Activated CD4-positive, alpha-beta memory T cell treated with anti-CD3 and anti-CD28 coated beads, Interleukin-2, amount 10 ng/mL, durations not matched to agents 7 days and 5 days (primary cell): Measurements from ENCODE around the gene ARID2. TPM values are rescaled to one million over a fixed set of nuclear protein-coding genes. Genes with fewer than 3 reads are reported as not detected.

ENCODE experiments used
- CTCF ChIA-PET: fragments of 350-600 bp; sonication (Branson Sonifier 250); formaldehyde crosslinking; loops from one replicate; lab custom pipeline; 2021; ENCODE audit warnings: antibody characterized with exemption, inconsistent platforms; lab: Charles Lee
- POLR2A ChIA-PET: fragments of 350-600 bp; sonication (Branson Sonifier 250); formaldehyde crosslinking; loops from one replicate; lab custom pipeline; 2021; ENCODE audit warnings: antibody characterized with exemption; lab: Charles Lee
- DNase-seq: peaks from one replicate; pipeline ENCODE4 v3.0.0-alpha.2; 2020
- H3K27ac Mint-ChIP-seq: one replicate; pipeline ENCODE4 v1.8.0; 2021; ENCODE audit warnings: mild to moderate bottlenecking, mixed read lengths
- H3K27me3 Mint-ChIP-seq: one replicate; pipeline ENCODE4 v1.8.0; 2021; ENCODE audit warnings: mixed read lengths
- H3K36me3 Mint-ChIP-seq: one replicate; pipeline ENCODE4 v1.8.0; 2021; ENCODE audit warnings: low read depth, mixed read lengths
- H3K4me1 Mint-ChIP-seq: one replicate; pipeline ENCODE4 v1.8.0; 2021; ENCODE audit warnings: mixed read lengths
- H3K4me3 Mint-ChIP-seq: one replicate; pipeline ENCODE4 v1.8.0; 2021; ENCODE audit warnings: mild to moderate bottlenecking, mixed read lengths
- H3K9me3 Mint-ChIP-seq: one replicate; pipeline ENCODE4 v1.8.0; 2021; ENCODE audit warnings: mixed read lengths
- total RNA-seq, 2 experiments: library from RNA; stranded (reverse); gene quantifications; one replicate each; pipeline ENCODE4 v1.2.3, GENCODE V29; 2021

Gene ARID2
- total RNA-seq, 2 experiments from 2014 or later: 39.9 to 43.9 TPM

- Mint-ChIP-seq H3K4me1 (peaks cover 13% of the 10 kb centered on the region), H3K27ac (no peak overlapping the region), H3K9me3 (peaks cover 2% of the 10 kb centered on the region), H3K4me3 (no peak overlapping the region), H3K27me3 (no peaks in the 10 kb centered on the region), H3K36me3 (peaks cover 34% of the 10 kb centered on the region)
- POLR2A ChIA-PET: interaction anchor here (6.1 kb wide), 1 partner anchor 14 kb away, joined by 62 read pairs; the partner anchor contains the start of gene ARID2
- CTCF ChIA-PET: interaction anchor here (0.9 to 7.4 kb wide), 4 partner anchors 13 to 202 kb away, joined by 3 to 55 read pairs (median 10); partner anchors contain the start of gene ARID2
- no peak for DNase-seq
Measured at GRCh38 chr12:45742590-45742989, 13.1 kb downstream of the ARID2 start.

GRCh38 chr12:45743247-45743646, 13.7 kb downstream of the ARID2 start:
- H3K9me3 Mint-ChIP-seq: no peaks in the 10 kb centered on the region
- ChIA-PET CTCF (interaction anchor here (0.9 to 7.4 kb wide), 3 partner anchors 14 to 199 kb away, joined by 4 to 55 read pairs (median 16); partner anchors contain the start of gene ARID2), POLR2A (interaction anchor here (1.0 to 6.1 kb wide), 2 partner anchors 14 to 248 kb away, joined by 3 to 62 read pairs; partner anchors contain the start of gene ARID2)
- peaks cover 30% of the 10 kb centered on the region for H3K36me3 Mint-ChIP-seq
- no peaks in the 10 kb centered on the region for H3K27me3 Mint-ChIP-seq
- no peak overlapping the region for H3K4me3 Mint-ChIP-seq
- DNase-seq: no peak
- H3K4me1 Mint-ChIP-seq: peaks cover 17% of the 10 kb centered on the region
- no peak overlapping the region for H3K27ac Mint-ChIP-seq

- POLR2A ChIA-PET: interaction anchor here (6.1 kb wide), 1 partner anchor 17 kb away, joined by 62 read pairs; the partner anchor contains the start of gene ARID2
- Mint-ChIP-seq H3K27me3 (no peaks in the 10 kb centered on the region), H3K9me3 (no peaks in the 10 kb centered on the region), H3K36me3 (peaks cover 32% of the 10 kb centered on the region), H3K27ac (no peak overlapping the region), H3K4me1 (peaks cover 25% of the 10 kb centered on the region), H3K4me3 (no peak overlapping the region)
- no peak for DNase-seq
- CTCF ChIA-PET: interaction anchor here (0.7 to 7.4 kb wide), 7 partner anchors 11 to 575 kb away, joined by 3 to 55 read pairs (median 7); partner anchors contain the start of gene ARID2
Measured at GRCh38 chr12:45745861-45746277, 16.4 kb downstream of the ARID2 start.

GRCh38 chr12:45756666-45757065, 27.2 kb downstream of the ARID2 start:
- ChIA-PET CTCF (no interaction called here), POLR2A (interaction anchor here (1.3 kb wide), 1 partner anchor 27 kb away, joined by 3 read pairs; the partner anchor contains the start of gene ARID2)
- H3K4me1 Mint-ChIP-seq: peaks cover 5% of the 10 kb centered on the region
- H3K4me3 Mint-ChIP-seq: no peak overlapping the region
- no peak overlapping the region for H3K27ac Mint-ChIP-seq
- DNase-seq: no peak
- peaks cover 17% of the 10 kb centered on the region for H3K36me3 Mint-ChIP-seq
- H3K9me3 Mint-ChIP-seq: no peaks in the 10 kb centered on the region
- H3K27me3 Mint-ChIP-seq: no peaks in the 10 kb centered on the region

- Mint-ChIP-seq H3K36me3 (peaks cover 17% of the 10 kb centered on the region), H3K9me3 (no peaks in the 10 kb centered on the region)
- POLR2A ChIA-PET: interaction anchor here (1.3 kb wide), 1 partner anchor 28 kb away, joined by 3 read pairs; the partner anchor contains the start of gene ARID2
Measured at GRCh38 chr12:45757172-45757571, 27.7 kb downstream of the ARID2 start.

GRCh38 chr12:45760333-45760732, 30.8 kb downstream of the ARID2 start:
- no peak overlapping the region for H3K27ac Mint-ChIP-seq
- POLR2A ChIA-PET: interaction anchor here (0.9 kb wide), 1 partner anchor 30 kb away, joined by 5 read pairs; the partner anchor contains the start of gene ARID2
- CTCF ChIA-PET: interaction anchor here (1.3 kb wide), 1 partner anchor 10 kb away, joined by 3 read pairs; no protein-coding TSS in a partner anchor

More at GRCh38 chr12:45757172-45757571, 27.7 kb downstream of the ARID2 start:
- DNase-seq: no peak
- H3K4me3 Mint-ChIP-seq: no peak overlapping the region
- H3K27me3 Mint-ChIP-seq: no peaks in the 10 kb centered on the region
- CTCF ChIA-PET: no interaction called here
- peaks cover 5% of the 10 kb centered on the region for H3K4me1 Mint-ChIP-seq
- H3K27ac Mint-ChIP-seq: no peak overlapping the region

GRCh38 chr12:45762185-45763110, 32.9 kb downstream of the ARID2 start:
- no peak overlapping the region for H3K27ac Mint-ChIP-seq
- H3K9me3 Mint-ChIP-seq: no peaks in the 10 kb centered on the region
- no peaks in the 10 kb centered on the region for H3K27me3 Mint-ChIP-seq
- no peak overlapping the region for H3K4me3 Mint-ChIP-seq
- ChIA-PET POLR2A (no interaction called here), CTCF (interaction anchor here (0.6 to 2.1 kb wide), 11 partner anchors 10 to 240 kb away, joined by 3 to 10 read pairs (median 3); no protein-coding TSS in a partner anchor)
- H3K36me3 Mint-ChIP-seq: peaks cover 15% of the 10 kb centered on the region
- peaks cover 2% of the 10 kb centered on the region for H3K4me1 Mint-ChIP-seq
- DNase-seq: no peak

More at GRCh38 chr12:45760333-45760732, 30.8 kb downstream of the ARID2 start:
- no peaks in the 10 kb centered on the region for H3K27me3 Mint-ChIP-seq
- H3K4me3 Mint-ChIP-seq: no peak overlapping the region
- H3K4me1 Mint-ChIP-seq: peaks cover 2% of the 10 kb centered on the region
- H3K36me3 Mint-ChIP-seq: peaks cover 9% of the 10 kb centered on the region
- no peak for DNase-seq
- H3K9me3 Mint-ChIP-seq: no peaks in the 10 kb centered on the region

GRCh38 chr12:45763381-45763780, 33.9 kb downstream of the ARID2 start:
- Mint-ChIP-seq H3K27me3 (no peaks in the 10 kb centered on the region), H3K27ac (no peak overlapping the region), H3K36me3 (peaks cover 24% of the 10 kb centered on the region), H3K4me3 (no peak overlapping the region), H3K4me1 (peaks cover 2% of the 10 kb centered on the region), H3K9me3 (peaks cover 2% of the 10 kb centered on the region)
- DNase-seq: no peak
- POLR2A ChIA-PET: no interaction called here
- CTCF ChIA-PET: interaction anchor here (1.0 to 2.1 kb wide), 5 partner anchors 12 to 223 kb away, joined by 3 to 10 read pairs (median 3); no protein-coding TSS in a partner anchor

GRCh38 chr12:45768194-45768593, 38.7 kb downstream of the ARID2 start:
- Mint-ChIP-seq H3K27me3 (no peaks in the 10 kb centered on the region), H3K27ac (no peak overlapping the region), H3K36me3 (peaks cover 41% of the 10 kb centered on the region), H3K9me3 (peaks cover 8% of the 10 kb centered on the region), H3K4me3 (no peak overlapping the region), H3K4me1 (peaks cover 5% of the 10 kb centered on the region)
- ChIA-PET CTCF (interaction anchor here (1.3 kb wide), 1 partner anchor 19 kb away, joined by 4 read pairs; no protein-coding TSS in a partner anchor), POLR2A (no interaction called here)
- DNase-seq: no peak

- CTCF ChIA-PET: no interaction called here
- peaks cover 8% of the 10 kb centered on the region for H3K4me1 Mint-ChIP-seq
- H3K27ac Mint-ChIP-seq: no peak overlapping the region
- DNase-seq: no peak
- H3K9me3 Mint-ChIP-seq: peaks cover 7% of the 10 kb centered on the region
- POLR2A ChIA-PET: no interaction called here
- H3K4me3 Mint-ChIP-seq: no peak overlapping the region
- peaks cover 13% of the 10 kb centered on the region for H3K36me3 Mint-ChIP-seq
- H3K27me3 Mint-ChIP-seq: no peaks in the 10 kb centered on the region
Measured at GRCh38 chr12:45773747-45774146, 44.2 kb downstream of the ARID2 start.

- peaks cover 6% of the 10 kb centered on the region for H3K36me3 Mint-ChIP-seq
- H3K9me3 Mint-ChIP-seq: peaks cover 2% of the 10 kb centered on the region
- H3K4me1 Mint-ChIP-seq: peaks cover 8% of the 10 kb centered on the region
- no peak overlapping the region for H3K27ac Mint-ChIP-seq
- H3K4me3 Mint-ChIP-seq: no peak overlapping the region
- DNase-seq: no peak
- CTCF ChIA-PET: no interaction called here
- POLR2A ChIA-PET: no interaction called here
- H3K27me3 Mint-ChIP-seq: no peaks in the 10 kb centered on the region
Measured at GRCh38 chr12:45774508-45775162, 45.1 kb downstream of the ARID2 start.

GRCh38 chr12:45775465-45775864, 46.0 kb downstream of the ARID2 start:
- Mint-ChIP-seq H3K4me3 (no peak overlapping the region), H3K27me3 (no peaks in the 10 kb centered on the region), H3K9me3 (peaks cover 2% of the 10 kb centered on the region), H3K36me3 (peaks cover 4% of the 10 kb centered on the region), H3K27ac (no peak overlapping the region), H3K4me1 (peaks cover 8% of the 10 kb centered on the region)
- no peak for DNase-seq
- ChIA-PET POLR2A (no interaction called here), CTCF (interaction anchor here (1.0 kb wide), 1 partner anchor 12 kb away, joined by 3 read pairs; no protein-coding TSS in a partner anchor)
